ENCODE results near the gene LTBP2.

The LTBP2 gene

DNA sequence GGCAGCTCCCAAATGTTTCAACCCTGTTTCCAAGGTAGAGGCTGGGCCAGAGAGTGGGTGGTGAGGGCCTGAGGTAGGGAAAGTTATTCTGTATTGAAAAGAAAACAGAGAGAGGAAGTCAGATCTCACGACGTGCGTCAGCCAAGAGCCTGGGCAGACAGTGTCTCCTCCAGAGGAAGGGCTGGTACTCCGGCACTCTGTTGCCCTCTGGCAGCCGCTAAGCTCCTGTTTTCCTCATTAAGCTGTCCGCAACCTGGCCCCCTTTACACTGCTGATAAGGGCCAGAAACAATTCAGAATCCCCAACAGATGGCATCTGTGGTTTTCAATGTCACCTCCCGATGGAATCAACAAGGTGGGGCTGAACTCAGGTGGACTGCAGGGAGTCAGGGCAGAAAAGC lies 26.0 kb upstream of the LTBP2 start:
- no peak for DNase-seq (ENCODE audit: low spot score)

DNA sequence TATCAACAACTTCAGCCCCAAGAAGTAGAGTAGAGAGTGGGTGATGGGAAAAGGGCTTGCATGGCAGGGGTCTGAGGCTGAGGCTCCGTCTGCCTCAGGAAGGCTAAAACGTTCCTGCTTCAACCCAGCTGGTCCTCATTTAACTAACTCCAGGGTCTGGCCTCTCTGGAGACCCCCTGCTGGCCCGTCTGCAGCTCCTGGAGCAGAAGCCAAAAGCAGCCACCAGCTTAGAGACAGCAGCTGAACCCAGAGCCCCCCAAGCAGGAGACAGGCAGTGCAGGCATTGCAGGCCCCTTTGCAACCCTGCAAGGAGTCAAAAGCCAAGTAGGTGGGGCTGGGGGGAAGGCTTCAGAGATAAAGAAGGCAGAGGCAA lies 25.1 kb upstream of the LTBP2 start:
- no peak for DNase-seq (ENCODE audit: low spot score)

DNA sequence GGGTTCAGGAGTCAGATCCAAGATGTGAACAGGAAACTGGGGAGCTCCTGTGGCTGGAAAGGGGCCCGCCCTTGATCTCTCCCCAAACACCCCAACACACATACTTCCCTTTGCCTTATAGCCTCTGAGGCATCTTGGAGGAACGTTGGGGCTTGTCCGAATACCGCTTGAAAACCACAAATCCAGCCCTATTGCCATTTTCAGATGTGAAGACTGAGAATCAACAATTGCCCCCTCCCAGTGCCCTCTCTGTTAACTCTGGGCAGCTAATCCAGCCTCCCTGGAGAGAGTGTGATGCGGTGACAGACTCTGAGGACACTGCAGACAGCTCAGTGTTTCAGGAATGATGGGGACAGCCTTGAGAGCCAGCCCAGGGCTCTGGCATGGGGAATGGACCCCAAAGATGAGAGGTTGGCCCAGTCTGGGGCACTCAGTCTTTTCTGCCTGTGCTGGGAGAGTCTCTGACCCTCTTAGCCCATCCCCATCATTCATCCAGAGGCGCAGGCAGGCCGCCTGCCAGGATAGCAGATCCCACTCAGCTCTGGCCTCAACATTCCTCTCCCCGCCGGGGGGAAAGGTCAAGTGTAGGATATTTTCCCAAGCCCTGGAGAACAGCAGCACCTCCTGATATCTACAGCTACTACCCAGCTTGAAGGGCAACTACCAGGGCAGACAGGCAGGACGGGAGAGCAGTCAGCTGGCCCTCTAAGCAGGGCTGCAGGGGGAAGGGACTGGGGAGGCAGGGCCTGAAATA lies 24.6 kb upstream of the LTBP2 start:
- DNase-seq (ENCODE audit: low spot score): no peak

DNA sequence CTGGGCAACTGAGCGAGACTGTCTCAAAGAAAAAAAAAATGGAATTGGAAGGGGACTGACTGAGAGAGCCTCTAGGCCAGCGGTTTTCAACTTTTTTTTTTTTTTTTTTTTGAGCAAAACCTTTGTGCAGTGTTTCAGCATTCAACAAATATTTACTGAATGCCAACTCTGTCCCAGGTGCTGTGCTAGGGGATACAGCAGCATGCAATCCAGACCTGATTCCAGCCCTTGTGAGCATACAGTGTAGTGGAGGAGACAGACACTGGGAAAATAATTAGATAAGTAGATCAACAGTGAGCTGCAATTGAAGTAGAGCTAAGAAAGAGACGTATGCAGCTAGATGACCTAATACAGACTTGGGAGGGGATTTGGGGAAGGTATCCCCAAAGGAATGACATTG lies 23.8 kb upstream of the LTBP2 start:
- DNase-seq (ENCODE audit: low spot score): no peak

DNA sequence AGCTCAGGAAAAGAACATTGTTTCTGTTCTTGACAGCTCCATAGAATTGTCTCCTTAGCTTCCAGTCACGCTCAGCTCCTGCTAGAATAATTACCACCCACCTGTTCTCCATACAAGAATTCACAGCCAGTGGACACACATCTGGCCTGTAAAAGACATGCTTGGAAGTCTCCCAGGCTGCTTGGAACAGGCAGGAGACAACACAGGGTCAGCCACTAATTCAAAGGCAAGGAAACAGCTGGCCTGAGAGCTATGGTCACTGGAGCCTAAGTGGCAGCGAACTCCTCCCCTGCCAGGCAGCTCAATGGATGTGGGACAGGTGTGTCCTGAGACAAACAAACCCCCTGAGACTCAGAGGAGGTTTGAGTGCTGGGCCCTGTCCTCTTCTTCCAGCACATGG lies 22.9 kb upstream of the LTBP2 start:
- DNase-seq (ENCODE audit: low spot score): no peak

DNA sequence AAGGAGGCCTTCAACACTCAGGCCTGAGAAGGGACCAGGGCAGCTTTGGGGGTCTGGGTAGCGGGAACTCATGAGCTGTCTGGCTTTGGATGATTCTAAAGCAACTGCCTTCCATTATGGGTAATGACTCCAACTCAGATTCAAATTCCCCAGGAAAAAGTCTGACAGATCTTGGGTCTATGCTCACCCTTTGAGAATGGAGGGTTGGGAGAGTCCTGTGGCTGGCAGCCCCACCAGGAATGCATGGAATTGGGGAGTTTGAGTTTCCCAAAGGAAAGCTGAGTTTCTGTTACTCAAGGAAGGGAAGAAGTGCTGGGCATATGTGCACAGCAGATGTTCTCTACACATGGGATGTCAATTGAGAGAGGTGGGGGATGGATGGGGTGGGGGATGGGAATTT lies 22.4 kb upstream of the LTBP2 start:
- no peak for DNase-seq (ENCODE audit: low spot score)

- no peak for DNase-seq (ENCODE audit: low spot score)
Measured at GRCh38 chr14:74630881-74631690, 19.0 kb upstream of the LTBP2 start.

GRCh38 chr14:74628418-74628817 lies 16.4 kb upstream of the LTBP2 start:
- DNase-seq (ENCODE audit: low spot score): no peak

GRCh38 chr14:74627076-74627475 lies 15.0 kb upstream of the LTBP2 start:
- no peak for DNase-seq (ENCODE audit: low spot score)

- DNase-seq (ENCODE audit: low spot score): no peak
Measured at GRCh38 chr14:74622257-74622656, 10.2 kb upstream of the LTBP2 start.

GRCh38 chr14:74621556-74621955 lies 9.5 kb upstream of the LTBP2 start:
- no peak for DNase-seq (ENCODE audit: low spot score)

DNA sequence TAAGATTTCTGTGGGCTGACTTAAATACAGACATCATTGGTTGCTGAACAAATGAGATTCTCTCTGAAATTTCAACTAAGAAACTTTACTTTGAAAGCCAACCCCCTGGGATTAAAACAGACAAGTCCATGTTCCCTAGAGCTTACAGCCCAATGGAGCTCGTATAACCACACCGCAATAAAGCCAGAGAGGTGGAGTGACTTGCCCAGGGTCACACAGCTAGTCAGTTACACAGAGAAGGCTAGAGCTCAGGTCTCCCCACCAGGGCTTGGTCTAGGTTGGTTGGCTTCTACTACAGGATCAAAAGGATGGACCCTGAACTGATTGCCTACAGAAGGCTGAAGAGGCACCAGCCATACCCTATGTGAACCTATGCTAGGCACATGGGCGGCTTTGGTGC lies 8.9 kb upstream of the LTBP2 start:
- no peak for DNase-seq (ENCODE audit: low spot score)

- peak; percentile 59 for DNase-seq (ENCODE audit: low spot score)
Measured at GRCh38 chr14:74620497-74620921, 8.5 kb upstream of the LTBP2 start.

GRCh38 chr14:74619672-74620131 lies 7.7 kb upstream of the LTBP2 start:
- no peak for DNase-seq (ENCODE audit: low spot score)

GRCh38 chr14:74618078-74618952 lies 6.3 kb upstream of the LTBP2 start:
- DNase-seq (ENCODE audit: low spot score): peak; percentile 80

DNA sequence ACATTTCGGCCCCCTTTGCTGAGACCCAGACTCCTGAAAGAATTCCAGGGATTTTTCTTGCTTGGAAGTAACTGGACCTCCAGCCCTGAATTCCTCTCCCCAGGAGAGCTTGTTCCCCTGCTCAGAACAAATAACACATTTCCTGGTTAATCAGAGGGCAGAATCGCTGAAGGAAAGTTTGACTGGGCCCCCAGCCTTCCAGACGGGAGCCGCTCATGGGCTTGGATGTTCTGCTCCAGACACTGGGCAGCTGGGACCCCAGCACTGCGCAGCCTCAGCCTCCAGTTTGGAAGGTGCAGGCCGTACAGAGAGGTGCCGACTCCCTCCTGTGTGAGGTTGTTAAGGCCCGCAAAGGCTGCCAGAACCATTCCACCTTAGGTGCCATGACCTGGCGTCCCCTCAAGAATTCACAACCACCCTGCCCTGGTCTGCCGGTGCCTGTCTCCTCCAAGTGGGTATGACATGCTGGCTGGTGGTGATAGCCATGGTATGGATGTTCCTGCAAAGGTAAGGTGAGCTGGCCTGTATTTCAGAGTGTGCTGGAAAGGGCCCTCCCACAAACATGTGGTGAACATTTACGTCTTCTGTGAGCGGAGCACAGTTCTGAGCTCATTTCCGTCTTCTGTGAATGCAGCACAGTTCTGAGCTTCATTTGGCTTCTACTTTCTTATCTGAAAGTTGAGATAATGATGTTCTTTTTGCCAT lies 5.1 kb upstream of the LTBP2 start:
- DNase-seq (ENCODE audit: low spot score): no peak

DNA sequence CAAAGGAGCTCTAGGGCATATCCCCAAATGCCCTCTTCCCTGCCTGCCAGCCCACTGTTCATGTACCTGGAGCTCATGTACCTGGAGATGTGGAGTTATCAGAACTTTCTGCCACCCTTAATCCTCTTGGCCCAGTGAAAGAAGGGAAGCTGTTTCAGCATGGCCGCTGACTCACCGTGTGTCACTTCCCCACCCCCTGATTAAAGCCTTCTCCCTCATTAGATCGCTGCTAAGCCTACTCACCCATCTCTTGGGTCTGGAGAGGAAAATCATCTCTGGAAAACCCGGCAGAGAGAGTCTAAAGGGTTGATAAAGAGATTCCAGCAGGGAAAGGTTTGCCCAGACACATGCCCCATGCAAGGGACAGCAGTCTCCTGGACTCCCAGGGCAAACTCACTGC lies 4.5 kb upstream of the LTBP2 start:
- DNase-seq (ENCODE audit: low spot score): no peak

GRCh38 chr14:74615735-74616134 lies 3.7 kb upstream of the LTBP2 start:
- no peak for DNase-seq (ENCODE audit: low spot score)

- DNase-seq (ENCODE audit: low spot score): no peak
Measured at GRCh38 chr14:74614508-74615495, 2.8 kb upstream of the LTBP2 start.

DNA sequence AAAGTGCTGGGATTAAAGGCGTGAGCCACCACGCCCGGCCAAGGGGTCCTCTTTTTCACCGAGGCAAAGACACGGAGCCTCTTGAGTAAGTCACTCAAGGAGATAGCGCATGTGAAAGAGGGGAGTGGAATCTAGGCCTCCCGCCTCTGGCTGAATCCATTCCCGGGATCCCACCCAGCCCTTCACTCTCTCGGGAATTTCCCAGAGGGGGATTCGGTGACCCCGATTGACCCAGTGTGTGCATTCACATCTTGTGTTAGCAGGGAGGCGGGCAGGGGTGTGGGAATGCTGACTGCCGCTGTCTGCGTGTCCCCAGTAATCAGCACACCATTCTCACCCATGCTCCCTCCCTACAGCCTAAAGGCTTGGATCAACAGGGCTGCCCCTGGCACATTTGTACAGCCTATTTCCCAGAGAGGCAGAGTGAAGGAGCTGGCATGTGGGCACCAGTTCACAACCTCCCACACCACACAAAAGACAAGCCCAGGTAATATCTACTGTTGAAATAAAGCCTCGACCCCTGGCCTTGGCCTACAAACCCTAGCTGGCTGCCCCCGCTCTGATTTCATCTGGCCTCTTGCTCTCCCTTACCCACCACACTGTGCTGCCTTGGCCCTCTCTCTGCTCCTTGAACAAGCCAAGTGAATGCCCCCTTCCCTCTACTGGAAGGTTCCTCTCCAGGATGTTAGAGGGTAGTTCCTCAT lies 1.3 kb upstream of the LTBP2 start:
- DNase-seq (ENCODE audit: low spot score): no peak

Data from CD4-positive, alpha-beta T cell treated with Interleukin-15 for 4 hours (primary cell).